ENCODE results near the gene NRXN3. TPM values are rescaled to one million over a fixed set of nuclear protein-coding genes. Genes with fewer than 3 reads are reported as not detected.

NRXN3 gene
- total and polyA plus RNA-seq, 2 donors (not counting 1 experiment from before 2014, with no cell fraction given): 0.83 to 34.6 TPM

DNA sequence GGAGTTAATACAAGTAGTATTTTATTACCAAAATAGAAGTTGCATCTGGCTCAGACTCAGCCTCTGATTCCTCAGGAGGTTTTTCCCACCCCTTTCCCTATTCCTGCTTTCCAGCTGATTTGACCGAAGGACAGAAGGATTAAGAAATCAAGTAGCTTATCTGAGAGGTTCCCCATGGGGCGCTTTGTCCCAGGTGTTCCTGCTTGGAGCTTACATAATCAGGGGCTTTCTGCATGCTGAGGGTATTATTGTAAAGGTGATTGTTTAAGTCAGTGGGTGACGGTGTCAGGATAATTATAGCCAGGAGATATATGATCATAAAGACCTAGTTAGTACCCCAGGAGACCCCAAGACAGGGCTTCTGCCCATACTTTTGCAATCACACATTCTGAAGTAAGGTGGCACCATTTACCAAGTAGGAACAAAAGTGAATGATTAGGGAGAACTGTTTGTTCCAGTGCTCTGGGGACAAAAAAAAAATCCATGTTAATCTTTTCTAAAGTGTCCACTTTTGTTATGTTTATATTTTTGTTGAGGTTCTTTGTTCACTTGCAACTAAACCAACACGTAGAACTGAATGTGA, 921.3 kb downstream of the NRXN3 start:
- H3K4me3 ChIP-seq (replicated peaks in 1 of 4; ENCODE audit: control extremely low read depth in 1 of 4, insufficient read depth in 1 of 4, low read depth in 3 of 4, low read length in 4 of 4): no peak overlapping the region
- H3K4me2 ChIP-seq (ENCODE audit: extremely low read depth, insufficient read depth, low read length): no peak overlapping the region
- no peak overlapping the region for H2AFZ ChIP-seq (ENCODE audit: low read length)
- no peaks in the 10 kb centered on the region for H4K20me1 ChIP-seq (ENCODE audit: control insufficient read depth, extremely low read depth, insufficient read depth, low read length)
- no peaks in the 10 kb centered on the region for H3K4me1 ChIP-seq (ENCODE audit: control insufficient read depth, extremely low read depth, insufficient read depth, low read length)
- no peaks in the 10 kb centered on the region for H3K9me3 ChIP-seq (ENCODE audit: control insufficient read depth, insufficient read depth, low read depth, low read length)
- no peaks in the 10 kb centered on the region for H3K79me2 ChIP-seq (ENCODE audit: control insufficient read depth, insufficient read depth, low read length)
- H3K9ac ChIP-seq (ENCODE audit: insufficient read depth, low read length): no peak overlapping the region
- no peaks in the 10 kb centered on the region for H3K27me3 ChIP-seq (ENCODE audit: control insufficient read depth, insufficient read depth, low read length)
- no peak overlapping the region for H3K27ac ChIP-seq (ENCODE audit: insufficient read depth, low read length)
- TF ChIP-seq, protein P1, sequence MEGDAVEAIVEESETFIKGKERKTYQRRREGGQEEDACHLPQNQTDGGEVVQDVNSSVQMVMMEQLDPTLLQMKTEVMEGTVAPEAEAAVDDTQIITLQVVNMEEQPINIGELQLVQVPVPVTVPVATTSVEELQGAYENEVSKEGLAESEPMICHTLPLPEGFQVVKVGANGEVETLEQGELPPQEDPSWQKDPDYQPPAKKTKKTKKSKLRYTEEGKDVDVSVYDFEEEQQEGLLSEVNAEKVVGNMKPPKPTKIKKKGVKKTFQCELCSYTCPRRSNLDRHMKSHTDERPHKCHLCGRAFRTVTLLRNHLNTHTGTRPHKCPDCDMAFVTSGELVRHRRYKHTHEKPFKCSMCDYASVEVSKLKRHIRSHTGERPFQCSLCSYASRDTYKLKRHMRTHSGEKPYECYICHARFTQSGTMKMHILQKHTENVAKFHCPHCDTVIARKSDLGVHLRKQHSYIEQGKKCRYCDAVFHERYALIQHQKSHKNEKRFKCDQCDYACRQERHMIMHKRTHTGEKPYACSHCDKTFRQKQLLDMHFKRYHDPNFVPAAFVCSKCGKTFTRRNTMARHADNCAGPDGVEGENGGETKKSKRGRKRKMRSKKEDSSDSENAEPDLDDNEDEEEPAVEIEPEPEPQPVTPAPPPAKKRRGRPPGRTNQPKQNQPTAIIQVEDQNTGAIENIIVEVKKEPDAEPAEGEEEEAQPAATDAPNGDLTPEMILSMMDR (conservative IDR thresholded peaks at IDR 0.05 in 1 of 2, IDR thresholded peaks at IDR 0.05 in 1 of 2; ENCODE audit: low read depth in 1 of 2, low read length in 2 of 2): no peak
- no peak for TF ChIP-seq EZH2 (IDR thresholded peaks at IDR 0.05; ENCODE audit: low read length, missing control alignments)
- DNase-seq (ENCODE audit: low read depth in 2 of 2): no peak
- no peaks in the 10 kb centered on the region for H3K36me3 ChIP-seq (ENCODE audit: control insufficient read depth, insufficient read depth, low read length)

DNA sequence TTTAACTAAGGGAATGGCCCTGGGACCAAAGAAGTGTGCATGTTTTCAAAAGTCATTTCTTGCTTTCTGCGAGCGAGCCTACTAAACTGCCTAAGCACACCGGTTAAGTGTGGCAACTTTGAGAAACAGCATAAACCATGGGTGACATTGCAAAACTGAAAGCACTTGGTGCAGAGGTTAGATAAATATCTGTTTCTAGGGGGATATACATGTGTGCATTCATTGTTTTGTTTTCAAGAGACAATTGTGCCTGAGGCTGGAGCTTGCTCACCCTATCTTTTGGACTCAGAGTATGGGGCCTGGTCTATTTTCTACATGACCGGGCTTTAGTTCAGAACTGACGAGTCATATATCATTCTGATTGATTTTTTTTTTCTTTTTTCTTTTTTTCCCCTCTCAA, 923.4 kb downstream of the NRXN3 start:
- Histone ChIP-seq H3K9ac (ENCODE audit: insufficient read depth, low read length) (no peak overlapping the region), H4K20me1 (ENCODE audit: control insufficient read depth, extremely low read depth, insufficient read depth, low read length) (no peaks in the 10 kb centered on the region), H3K9me3 (ENCODE audit: control insufficient read depth, insufficient read depth, low read depth, low read length) (no peaks in the 10 kb centered on the region), H3K4me3 (replicated peaks in 1 of 4; ENCODE audit: control extremely low read depth in 1 of 4, insufficient read depth in 1 of 4, low read depth in 3 of 4, low read length in 4 of 4) (no peak overlapping the region), H2AFZ (ENCODE audit: low read length) (no peak overlapping the region), H3K79me2 (ENCODE audit: control insufficient read depth, insufficient read depth, low read length) (no peaks in the 10 kb centered on the region), H3K4me2 (ENCODE audit: extremely low read depth, insufficient read depth, low read length) (no peak overlapping the region), H3K27ac (ENCODE audit: insufficient read depth, low read length) (no peak overlapping the region), H3K27me3 (ENCODE audit: control insufficient read depth, insufficient read depth, low read length) (no peaks in the 10 kb centered on the region), H3K4me1 (ENCODE audit: control insufficient read depth, extremely low read depth, insufficient read depth, low read length) (no peaks in the 10 kb centered on the region), H3K36me3 (ENCODE audit: control insufficient read depth, insufficient read depth, low read length) (no peaks in the 10 kb centered on the region)
- no peak for DNase-seq (ENCODE audit: low read depth in 2 of 2)
- no peak for TF ChIP-seq EZH2 (IDR thresholded peaks at IDR 0.05; ENCODE audit: low read length, missing control alignments)
- TF ChIP-seq, protein P1 (conservative IDR thresholded peaks at IDR 0.05 in 1 of 2, IDR thresholded peaks at IDR 0.05 in 1 of 2; ENCODE audit: low read depth in 1 of 2, low read length in 2 of 2): no peak

DNA sequence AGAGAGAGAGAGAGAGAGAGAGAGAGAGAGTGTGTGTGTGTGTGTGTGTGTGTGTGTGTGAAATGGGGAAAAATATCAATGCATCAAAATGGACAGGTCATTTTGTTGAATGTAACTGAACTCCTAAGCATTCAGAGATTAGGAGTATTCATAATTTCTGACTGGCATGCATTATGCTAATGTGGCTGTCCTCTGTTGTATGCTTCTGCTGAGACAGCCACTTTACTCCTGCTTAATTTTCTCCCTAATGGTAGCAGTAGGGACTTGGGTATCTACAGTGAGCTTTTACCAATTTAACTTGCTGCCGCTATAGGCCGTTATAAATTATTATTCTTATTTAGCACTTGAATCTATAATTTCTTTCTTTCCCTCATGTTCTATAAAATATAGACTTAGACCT, 924.8 kb downstream of the NRXN3 start:
- no peaks in the 10 kb centered on the region for H4K20me1 ChIP-seq (ENCODE audit: control insufficient read depth, extremely low read depth, insufficient read depth, low read length)

More for the DNA sequence above, 924.8 kb downstream of the NRXN3 start:
- Histone ChIP-seq H3K9me3 (ENCODE audit: control insufficient read depth, insufficient read depth, low read depth, low read length) (no peaks in the 10 kb centered on the region), H3K27me3 (ENCODE audit: control insufficient read depth, insufficient read depth, low read length) (no peaks in the 10 kb centered on the region), H3K4me2 (ENCODE audit: extremely low read depth, insufficient read depth, low read length) (no peak overlapping the region), H3K36me3 (ENCODE audit: control insufficient read depth, insufficient read depth, low read length) (no peaks in the 10 kb centered on the region), H3K79me2 (ENCODE audit: control insufficient read depth, insufficient read depth, low read length) (no peaks in the 10 kb centered on the region), H3K4me1 (ENCODE audit: control insufficient read depth, extremely low read depth, insufficient read depth, low read length) (no peaks in the 10 kb centered on the region), H2AFZ (ENCODE audit: low read length) (no peak overlapping the region), H3K4me3 (replicated peaks in 1 of 4; ENCODE audit: control extremely low read depth in 1 of 4, insufficient read depth in 1 of 4, low read depth in 3 of 4, low read length in 4 of 4) (no peak overlapping the region), H3K9ac (ENCODE audit: insufficient read depth, low read length) (no peak overlapping the region), H3K27ac (ENCODE audit: insufficient read depth, low read length) (no peak overlapping the region)
- TF ChIP-seq EZH2 (IDR thresholded peaks at IDR 0.05; ENCODE audit: low read length, missing control alignments): no peak
- TF ChIP-seq, protein P1 (conservative IDR thresholded peaks at IDR 0.05 in 1 of 2, IDR thresholded peaks at IDR 0.05 in 1 of 2; ENCODE audit: low read depth in 1 of 2, low read length in 2 of 2): no peak
- no peak for DNase-seq (ENCODE audit: low read depth in 2 of 2)

Data from fibroblast of lung (primary cell).